Measurements from ENCODE around the gene NF1. TPM values are rescaled to one million over a fixed set of nuclear protein-coding genes. Genes with fewer than 3 reads are reported as not detected.
"Not testable (repeated sequence)": the region's sequence is repeated elsewhere in the genome, so short reads cannot be mapped to it uniquely, and the experiment has no call there.

The NF1 gene
- total RNA-seq, 4 donors from 2014 or later: 66.1 to 107 (median 90.9) TPM

- peak in 1 of 2 donors; percentile 24 for DNase-seq (ENCODE audit: low spot score in 2 of 2)
- Histone ChIP-seq H3K27me3 (no peaks in the 10 kb centered on the region), H3K36me3 (peaks cover 0 to 44% (median 0%) of the 10 kb centered on the region in 3 donors), H3K4me1 (peaks cover 0 to 28% (median 0%) of the 10 kb centered on the region in 4 donors), H3K27ac (peak overlapping the region in 1 of 4 donors; percentile 38), H3K4me3 (no peak overlapping the region), H3K9me3 (no peaks in the 10 kb centered on the region)
- no peak for TF ChIP-seq CTCF (IDR thresholded peaks at IDR 0.05)
- TF ChIP-seq EP300 (IDR thresholded peaks at IDR 0.05): peak in 1 of 2 donors; percentile 83
- TF ChIP-seq POLR2A (IDR thresholded peaks at IDR 0.05): no peak
- WGBS, 2 donors: 78 to 80% methylated on average over 2 of the region's 2 CpGs
These were observed 179.5 kb downstream of the NF1 start for GRCh38 chr17:31274252-31274651.

- WGBS, 2 donors: 92 to 98% methylated on average over 1 of the region's 1 CpG
- H3K27me3 ChIP-seq: no peaks in the 10 kb centered on the region
- H3K27ac ChIP-seq: peak overlapping the region in 2 of 4 donors; percentile 38 to 58
- peaks cover 0 to 19% (median 0%) of the 10 kb centered on the region in 4 donors for H3K4me1 ChIP-seq
- H3K9me3 ChIP-seq: no peaks in the 10 kb centered on the region
- H3K36me3 ChIP-seq: peaks cover 0 to 39% (median 0%) of the 10 kb centered on the region in 3 donors
- TF ChIP-seq POLR2A (IDR thresholded peaks at IDR 0.05): no peak
- H3K4me3 ChIP-seq: no peak overlapping the region
- DNase-seq (ENCODE audit: low spot score in 2 of 2): no peak
These were observed 180.3 kb downstream of the NF1 start for GRCh38 chr17:31275116-31275515.

- Histone ChIP-seq H3K9me3 (no peaks in the 10 kb centered on the region), H3K27ac (no peak overlapping the region), H3K4me3 (no peak overlapping the region), H3K4me1 (peaks cover 0 to 2% (median 0%) of the 10 kb centered on the region in 4 donors), H3K36me3 (peaks cover 0 to 48% (median 0%) of the 10 kb centered on the region in 3 donors), H3K27me3 (no peaks in the 10 kb centered on the region)
- no peak for DNase-seq (ENCODE audit: low spot score in 2 of 2)
- WGBS, 2 donors: 90 to 93% methylated on average over 2 of the region's 2 CpGs
- TF ChIP-seq POLR2A (IDR thresholded peaks at IDR 0.05): no peak
- no peak for TF ChIP-seq EP300 (IDR thresholded peaks at IDR 0.05)
- TF ChIP-seq CTCF (IDR thresholded peaks at IDR 0.05): no peak
These were observed 184.6 kb downstream of the NF1 start for GRCh38 chr17:31279401-31279800.

GRCh38 chr17:31281061-31281460 is 186.3 kb downstream of the NF1 start:
- H3K36me3 ChIP-seq: peaks cover 0 to 52% (median 0%) of the 10 kb centered on the region in 3 donors
- no peak for DNase-seq (ENCODE audit: low spot score in 2 of 2)
- WGBS, 2 donors: 96 to 98% methylated on average over 2 of the region's 2 CpGs

DNA sequence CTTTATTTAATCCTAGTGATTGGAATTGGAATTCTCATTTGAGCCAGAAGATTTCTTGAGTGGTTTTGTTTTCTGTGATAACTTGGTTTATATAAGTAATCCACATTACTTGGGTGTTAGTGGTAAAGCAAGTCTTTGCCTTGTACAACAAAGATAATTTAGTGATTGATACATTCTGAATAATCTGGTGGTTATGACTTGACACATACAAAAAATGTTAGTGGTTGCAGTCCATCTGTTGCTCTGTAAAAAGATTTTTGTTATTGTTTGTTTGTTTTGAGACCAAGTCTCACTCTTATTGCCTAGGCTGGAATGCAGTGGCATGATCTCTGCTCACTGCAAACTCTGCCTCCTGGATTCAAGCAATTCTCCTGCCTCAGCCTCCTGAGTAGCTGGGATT is 189.1 kb downstream of the NF1 start:
- Histone ChIP-seq H3K27me3 (no peaks in the 10 kb centered on the region), H3K4me3 (no peak overlapping the region), H3K36me3 (peaks cover 0 to 48% (median 0%) of the 10 kb centered on the region in 3 donors), H3K27ac (no peak overlapping the region), H3K9me3 (no peaks in the 10 kb centered on the region), H3K4me1 (no peaks in the 10 kb centered on the region)
- no peak for DNase-seq (ENCODE audit: low spot score in 2 of 2)
- no peak for TF ChIP-seq EP300 (IDR thresholded peaks at IDR 0.05)
- TF ChIP-seq POLR2A (IDR thresholded peaks at IDR 0.05): no peak
- no peak for TF ChIP-seq CTCF (IDR thresholded peaks at IDR 0.05)

More at GRCh38 chr17:31281061-31281460, 186.3 kb downstream of the NF1 start:
- no peak overlapping the region for H3K4me3 ChIP-seq
- no peaks in the 10 kb centered on the region for H3K27me3 ChIP-seq
- H3K4me1 ChIP-seq: no peaks in the 10 kb centered on the region
- TF ChIP-seq POLR2A (IDR thresholded peaks at IDR 0.05): no peak
- no peak for TF ChIP-seq EP300 (IDR thresholded peaks at IDR 0.05)
- TF ChIP-seq CTCF (IDR thresholded peaks at IDR 0.05): no peak
- no peaks in the 10 kb centered on the region for H3K9me3 ChIP-seq
- H3K27ac ChIP-seq: no peak overlapping the region

DNA sequence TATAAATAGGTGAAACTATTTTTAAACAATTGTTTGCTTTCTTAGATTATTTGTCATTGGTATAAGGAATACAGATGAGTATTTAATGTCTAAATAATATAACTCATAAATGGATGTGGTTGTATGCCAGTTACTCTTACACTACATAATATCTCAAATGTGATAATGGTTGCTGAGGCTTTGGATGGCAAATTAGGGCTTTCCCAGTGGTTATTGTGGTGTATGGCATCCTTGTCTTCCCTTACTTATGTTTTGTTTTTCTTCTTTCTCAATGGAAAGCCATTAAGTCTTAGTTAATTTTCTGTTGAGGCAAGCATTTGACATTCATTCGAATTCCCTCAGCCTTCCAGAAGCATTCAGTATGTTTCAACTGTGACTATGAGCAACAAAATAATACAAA is 191.8 kb downstream of the NF1 start:
- WGBS, 2 donors: 79 to 94% methylated on average over 1 of the region's 1 CpG
- TF ChIP-seq CTCF (IDR thresholded peaks at IDR 0.05): no peak
- no peak for TF ChIP-seq EP300 (IDR thresholded peaks at IDR 0.05)
- TF ChIP-seq POLR2A (IDR thresholded peaks at IDR 0.05): no peak
- peaks cover 0 to 39% (median 0%) of the 10 kb centered on the region in 3 donors for H3K36me3 ChIP-seq

DNA sequence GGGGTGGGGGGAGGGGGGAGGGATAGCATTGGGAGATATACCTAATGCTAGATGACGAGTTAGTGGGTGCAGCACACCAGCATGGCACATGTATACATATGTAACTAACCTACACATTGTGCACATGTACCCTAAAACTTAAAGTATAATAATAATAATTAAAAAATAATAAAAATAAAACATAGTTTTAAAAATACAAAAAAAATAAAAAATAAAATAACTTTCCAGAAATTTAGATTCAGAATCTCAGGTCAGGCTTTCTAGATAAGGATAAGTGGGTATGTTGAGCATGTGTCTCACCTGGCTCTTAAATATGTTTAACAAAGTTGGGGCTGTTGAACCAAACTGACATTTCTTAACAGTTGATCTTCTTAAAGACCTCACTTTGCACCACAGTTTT is 193.2 kb downstream of the NF1 start:
- not testable (repeated sequence) for DNase-seq (ENCODE audit: low spot score in 2 of 2); H3K27me3 ChIP-seq; H3K4me1 ChIP-seq; H3K9me3 ChIP-seq; H3K4me3 ChIP-seq; H3K27ac ChIP-seq
- peaks cover 0 to 31% (median 0%) of the 10 kb centered on the region in 3 donors for H3K36me3 ChIP-seq
- 96 to 100% methylated on average over 1 of the region's 1 CpG for WGBS, 2 donors

More for the DNA sequence above, 191.8 kb downstream of the NF1 start:
- Histone ChIP-seq H3K27ac (no peak overlapping the region), H3K27me3 (no peaks in the 10 kb centered on the region), H3K4me3 (no peak overlapping the region), H3K4me1 (no peaks in the 10 kb centered on the region), H3K9me3 (no peaks in the 10 kb centered on the region)
- DNase-seq (ENCODE audit: low spot score in 2 of 2): no peak

Data from tibial nerve (tissue), 4 donors.